Fibroblast of mammary gland (primary cell): Measurements from ENCODE around the gene ACO2.

Source experiments
- DNase-seq: peaks from one replicate; pipeline ENCODE4 v3.0.0-alpha.2; 2010; ENCODE audit warnings: low read depth
- H3K4me3 ChIP-seq: 2 replicates; pipeline ENCODE4 v1.5.1; 2011; ENCODE audit warnings: low read depth, mild to moderate bottlenecking, low read length, moderate library complexity; ENCODE audit not compliant: control insufficient read depth
- TF ChIP-seq, protein P1 (sequence below): conservative IDR thresholded peaks from 2 replicates; pipeline ENCODE4 v1.5.1; 2011; ENCODE audit warnings: low read depth, low read length, inconsistent platforms; ENCODE audit not compliant: control insufficient read depth, insufficient read depth

Gene ACO2

DNA sequence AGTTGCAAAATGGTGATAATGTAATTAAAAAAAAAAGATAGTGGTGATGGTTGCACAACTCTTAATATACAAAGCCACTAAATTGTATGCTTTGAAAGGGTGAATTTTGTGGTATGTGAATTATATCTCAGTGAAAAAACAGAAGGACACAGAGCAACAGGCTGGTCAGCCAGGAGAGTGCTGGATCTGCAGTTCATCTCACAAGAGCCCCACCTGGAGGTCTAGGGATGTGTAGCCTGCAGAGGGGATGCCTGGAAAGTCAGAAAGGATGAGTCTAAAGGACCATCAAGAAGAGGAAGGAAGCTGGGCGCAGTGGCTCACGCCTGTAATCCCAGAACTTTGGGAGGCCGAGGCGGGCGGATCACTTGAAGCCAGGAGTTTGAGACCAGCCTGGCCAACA, 66.3 kb downstream of the ACO2 start:
- no peak overlapping the region for H3K4me3 ChIP-seq
- no peak for DNase-seq
- TF ChIP-seq, protein P1, sequence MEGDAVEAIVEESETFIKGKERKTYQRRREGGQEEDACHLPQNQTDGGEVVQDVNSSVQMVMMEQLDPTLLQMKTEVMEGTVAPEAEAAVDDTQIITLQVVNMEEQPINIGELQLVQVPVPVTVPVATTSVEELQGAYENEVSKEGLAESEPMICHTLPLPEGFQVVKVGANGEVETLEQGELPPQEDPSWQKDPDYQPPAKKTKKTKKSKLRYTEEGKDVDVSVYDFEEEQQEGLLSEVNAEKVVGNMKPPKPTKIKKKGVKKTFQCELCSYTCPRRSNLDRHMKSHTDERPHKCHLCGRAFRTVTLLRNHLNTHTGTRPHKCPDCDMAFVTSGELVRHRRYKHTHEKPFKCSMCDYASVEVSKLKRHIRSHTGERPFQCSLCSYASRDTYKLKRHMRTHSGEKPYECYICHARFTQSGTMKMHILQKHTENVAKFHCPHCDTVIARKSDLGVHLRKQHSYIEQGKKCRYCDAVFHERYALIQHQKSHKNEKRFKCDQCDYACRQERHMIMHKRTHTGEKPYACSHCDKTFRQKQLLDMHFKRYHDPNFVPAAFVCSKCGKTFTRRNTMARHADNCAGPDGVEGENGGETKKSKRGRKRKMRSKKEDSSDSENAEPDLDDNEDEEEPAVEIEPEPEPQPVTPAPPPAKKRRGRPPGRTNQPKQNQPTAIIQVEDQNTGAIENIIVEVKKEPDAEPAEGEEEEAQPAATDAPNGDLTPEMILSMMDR = peak; percentile 33

DNA sequence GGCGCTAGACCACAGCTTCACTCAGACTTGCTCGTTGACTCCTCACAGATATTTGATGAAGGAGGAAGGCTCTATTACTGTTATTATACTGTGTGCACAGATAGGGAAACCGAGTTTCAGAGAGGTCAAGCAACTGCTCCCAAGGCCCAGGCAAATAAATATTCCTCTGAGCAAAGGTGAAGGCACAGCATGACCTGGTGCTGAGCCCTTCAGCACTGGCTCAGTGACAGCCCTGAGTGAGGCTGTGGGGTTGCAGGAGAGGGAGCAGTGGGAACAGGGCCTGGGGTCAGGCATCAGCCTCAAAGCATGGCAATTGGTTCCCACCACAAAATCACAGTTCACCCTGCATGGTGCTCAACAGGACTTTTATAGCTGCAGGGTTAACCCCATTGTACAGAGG, 68.3 kb downstream of the ACO2 start:
- TF ChIP-seq, protein P1 = no peak
- H3K4me3 ChIP-seq = no peak overlapping the region
- no peak for DNase-seq

DNA sequence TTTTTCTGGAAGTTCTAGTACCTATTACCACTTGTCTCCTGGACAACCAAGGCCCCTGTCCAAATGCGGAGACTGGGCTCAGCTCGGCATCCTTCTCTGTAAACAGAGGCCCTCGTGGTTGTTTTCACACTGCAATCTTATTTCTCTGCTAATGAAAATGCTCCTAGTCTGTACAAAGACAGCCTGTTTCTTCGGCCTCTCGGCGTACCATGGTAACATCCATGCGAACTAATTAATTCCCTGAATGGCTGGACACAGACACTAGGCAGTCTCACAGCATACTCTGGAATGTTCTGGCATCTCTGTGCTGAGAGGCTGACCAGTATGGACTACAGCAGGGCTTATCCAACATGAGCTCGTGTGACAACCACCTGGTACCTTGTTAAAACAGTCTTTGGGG, 69.7 kb downstream of the ACO2 start:
- DNase-seq = no peak
- no peak overlapping the region for H3K4me3 ChIP-seq
- TF ChIP-seq, protein P1 = no peak

DNA sequence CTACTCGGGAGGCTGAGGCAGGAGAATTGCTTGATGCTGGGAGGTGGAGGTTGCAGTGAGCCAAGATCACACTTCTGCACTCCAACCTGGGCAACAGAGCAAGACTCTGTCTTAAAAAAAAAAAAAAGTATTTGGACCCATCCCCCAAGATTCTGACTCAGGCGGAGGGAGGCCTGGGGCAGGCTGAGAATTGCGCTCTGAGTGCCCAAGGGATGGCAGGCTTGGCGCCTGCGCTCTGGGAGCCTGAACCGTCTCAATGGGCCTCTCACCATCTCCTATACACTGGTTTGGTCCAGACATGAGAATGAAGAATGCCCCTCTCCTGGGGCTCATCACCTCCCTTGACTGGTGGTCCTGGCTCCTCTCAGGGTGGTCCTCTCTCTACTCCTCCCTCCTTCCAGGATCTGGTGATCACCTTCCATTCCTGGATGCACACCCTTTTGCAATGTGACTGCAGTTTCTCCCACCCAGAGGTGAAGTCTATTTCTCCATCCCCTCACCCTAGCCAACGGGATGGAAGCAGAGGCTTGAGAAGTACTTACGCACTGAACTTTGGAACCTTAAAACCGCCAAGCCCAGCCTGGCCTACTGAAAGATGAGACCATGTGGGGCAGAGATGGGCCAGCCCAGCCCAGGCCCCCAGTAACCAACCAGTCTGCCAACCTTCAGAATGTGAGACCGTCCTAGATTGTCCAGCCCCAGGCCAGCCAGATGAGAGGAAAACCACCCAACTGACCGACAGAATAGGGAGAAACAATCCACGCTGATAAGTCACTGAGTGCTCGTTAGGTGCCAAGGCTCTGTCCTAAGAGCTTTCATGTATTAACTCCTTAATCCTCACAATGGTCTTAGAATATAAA, 70.5 kb downstream of the ACO2 start:
- DNase-seq = peak; percentile 42
- no peak overlapping the region for H3K4me3 ChIP-seq
- TF ChIP-seq, protein P1 = no peak

DNA sequence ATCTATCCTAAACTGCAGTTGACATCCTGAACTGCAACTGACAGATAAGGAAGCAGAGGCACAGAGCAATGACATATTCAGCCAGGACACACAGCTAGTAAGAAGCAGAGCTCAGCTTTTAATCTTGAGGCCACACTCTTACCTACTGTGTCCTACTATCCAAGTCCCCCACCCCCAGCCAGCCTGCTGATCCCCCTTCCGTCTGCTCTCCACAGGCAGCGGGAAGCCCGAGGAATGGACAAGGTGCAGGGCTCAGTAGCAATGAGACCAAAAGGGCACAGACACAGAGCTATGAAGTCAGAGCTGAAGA, 71.0 kb downstream of the ACO2 start:
- TF ChIP-seq, protein P1 = no peak
- H3K4me3 ChIP-seq = no peak overlapping the region
- no peak for DNase-seq

DNA sequence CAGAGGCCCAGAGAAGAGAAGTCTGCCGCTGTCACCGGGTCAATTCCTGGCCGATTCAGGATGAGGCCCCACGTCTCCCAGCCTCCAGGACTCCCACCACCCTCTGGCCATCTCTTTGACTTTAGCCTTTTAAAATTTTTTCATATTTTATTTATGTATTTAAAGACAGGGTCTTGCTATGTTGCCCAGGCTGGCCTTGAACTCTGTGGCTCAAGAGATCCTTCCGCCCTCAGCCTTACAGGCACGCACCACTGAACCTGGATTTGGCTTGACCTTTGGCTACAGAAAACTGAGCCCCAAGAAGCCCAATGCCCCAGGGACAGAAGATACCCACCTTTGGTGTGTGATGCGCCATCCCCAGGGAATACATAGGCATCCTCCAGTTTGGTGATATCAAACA, 71.4 kb downstream of the ACO2 start:
- H3K4me3 ChIP-seq = no peak overlapping the region
- no peak for DNase-seq
- TF ChIP-seq, protein P1 = no peak
